Activated T-cell treated with anti-CD3 and anti-CD28 coated beads for 4 hours (primary cell): ENCODE results near the gene RBCK1.

Experiments
- DNase-seq: peaks from one replicate; pipeline ENCODE4 v3.0.0-alpha.2; 2020

Gene RBCK1

GRCh38 chr20:400128-400453 lies 8.0 kb upstream of the RBCK1 start:
- no peak for DNase-seq

GRCh38 chr20:400454-401275 lies 7.4 kb upstream of the RBCK1 start:
- DNase-seq = no peak

- DNase-seq = no peak
These were observed 6.2 kb upstream of the RBCK1 start for GRCh38 chr20:401682-402495.

GRCh38 chr20:402496-402885 lies 5.6 kb upstream of the RBCK1 start:
- no peak for DNase-seq

GRCh38 chr20:402898-403581 lies 5.1 kb upstream of the RBCK1 start:
- DNase-seq = no peak

- DNase-seq = no peak
These were observed 4.5 kb upstream of the RBCK1 start for GRCh38 chr20:403582-403957.

GRCh38 chr20:404088-404487 lies 4.0 kb upstream of the RBCK1 start:
- DNase-seq = no peak

- DNase-seq = no peak
These were observed 1.6 kb upstream of the RBCK1 start for GRCh38 chr20:406200-407132.

GRCh38 chr20:407133-407952 lies 756 bp upstream of the RBCK1 start:
- DNase-seq = peak; percentile 29

- no peak for DNase-seq
These were observed 971 bp downstream of the RBCK1 start for GRCh38 chr20:408843-409696.

- no peak for DNase-seq
These were observed 1.8 kb downstream of the RBCK1 start for GRCh38 chr20:409697-410559.

GRCh38 chr20:412081-412480 lies 4.0 kb downstream of the RBCK1 start:
- DNase-seq = no peak

- DNase-seq = no peak
These were observed 6.1 kb downstream of the RBCK1 start for GRCh38 chr20:414161-414560.

- no peak for DNase-seq
These were observed 7.8 kb downstream of the RBCK1 start for GRCh38 chr20:415820-416322.

GRCh38 chr20:416950-417800 lies 9.1 kb downstream of the RBCK1 start:
- DNase-seq = no peak

GRCh38 chr20:417801-418342 lies 9.8 kb downstream of the RBCK1 start:
- no peak for DNase-seq

- no peak for DNase-seq
These were observed 10.8 kb downstream of the RBCK1 start for GRCh38 chr20:418858-419365.

- DNase-seq = no peak
These were observed 11.6 kb downstream of the RBCK1 start for GRCh38 chr20:419556-420165.
